GM12878 (cell line): ENCODE data around the gene ZNF350.

Experiments
- POLR2AphosphoS5 ChIP-seq: IDR thresholded peaks from 2 replicates; pipeline ENCODE4 v1.6.1; 2011; ENCODE audit warnings: mild to moderate bottlenecking, low read length, inconsistent platforms
- TF ChIP-seq, protein P1 (sequence below), 3 experiments: IDR thresholded peaks in 2 of 3; conservative IDR thresholded peaks in 1 of 3; 2 replicates each; pipeline ENCODE4 v1.5.1; 2011; ENCODE audit warnings: low read depth in 3 of 3, low read length in 3 of 3, mild to moderate bottlenecking in 3 of 3, control low read depth in 2 of 3, moderate library complexity in 2 of 3, inconsistent platforms in 1 of 3, mixed read lengths in 1 of 3; ENCODE audit not compliant: control insufficient read depth in 2 of 3, insufficient read depth in 1 of 3; ENCODE audit errors: extremely low read depth in 1 of 3

GRCh38 chr19:51980116-51980736 is 6.4 kb downstream of the ZNF350 start:
- TF ChIP-seq, protein P1, sequence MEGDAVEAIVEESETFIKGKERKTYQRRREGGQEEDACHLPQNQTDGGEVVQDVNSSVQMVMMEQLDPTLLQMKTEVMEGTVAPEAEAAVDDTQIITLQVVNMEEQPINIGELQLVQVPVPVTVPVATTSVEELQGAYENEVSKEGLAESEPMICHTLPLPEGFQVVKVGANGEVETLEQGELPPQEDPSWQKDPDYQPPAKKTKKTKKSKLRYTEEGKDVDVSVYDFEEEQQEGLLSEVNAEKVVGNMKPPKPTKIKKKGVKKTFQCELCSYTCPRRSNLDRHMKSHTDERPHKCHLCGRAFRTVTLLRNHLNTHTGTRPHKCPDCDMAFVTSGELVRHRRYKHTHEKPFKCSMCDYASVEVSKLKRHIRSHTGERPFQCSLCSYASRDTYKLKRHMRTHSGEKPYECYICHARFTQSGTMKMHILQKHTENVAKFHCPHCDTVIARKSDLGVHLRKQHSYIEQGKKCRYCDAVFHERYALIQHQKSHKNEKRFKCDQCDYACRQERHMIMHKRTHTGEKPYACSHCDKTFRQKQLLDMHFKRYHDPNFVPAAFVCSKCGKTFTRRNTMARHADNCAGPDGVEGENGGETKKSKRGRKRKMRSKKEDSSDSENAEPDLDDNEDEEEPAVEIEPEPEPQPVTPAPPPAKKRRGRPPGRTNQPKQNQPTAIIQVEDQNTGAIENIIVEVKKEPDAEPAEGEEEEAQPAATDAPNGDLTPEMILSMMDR (IDR thresholded peaks at IDR 0.05 in 2 of 3, conservative IDR thresholded peaks at IDR 0.05 in 1 of 3; ENCODE audit: control insufficient read depth in 2 of 3, extremely low read depth in 1 of 3, insufficient read depth in 1 of 3, low read depth in 3 of 3, low read length in 3 of 3): no peak
- TF ChIP-seq POLR2AphosphoS5: no peak
